IMR-90 (cell line): ENCODE data around the gene EYS. TPM values are rescaled to one million over a fixed set of nuclear protein-coding genes. Genes with fewer than 3 reads are reported as not detected.

ENCODE experiments used
- ATAC-seq: fragments of 200-7000 bp; cut with Tn5 transposase; 2 replicates; pipeline ENCODE4 v1.9.1; 2020; ENCODE audit warnings: low read depth, mild to moderate bottlenecking, moderate library complexity
- BruUV-seq: library from RNA; stranded (reverse); fragments of 400-500 nt; replicated peaks from 2 replicates; lab custom pipeline; 2021; lab: Mats Ljungman, UMichigan
- CTCF ChIA-PET: fragments of 300-600 bp; formaldehyde crosslinking; extraction: SDS; loops from one replicate; lab custom pipeline; 2021; ENCODE audit warnings: antibody characterized with exemption; lab: Yijun Ruan, JAX
- POLR2A ChIA-PET: fragments of 300-600 bp; sonication (Branson Sonifier 250); formaldehyde crosslinking; loops from one replicate; lab custom pipeline; 2022; ENCODE audit warnings: antibody characterized with exemption; ENCODE audit not compliant: unreplicated experiment; lab: Charles Lee
- DNase-seq: peaks from one replicate; pipeline ENCODE4 v3.0.0; 2013
- H2AFZ ChIP-seq: replicated peaks from 2 replicates; pipeline ENCODE3; 2013; ENCODE audit warnings: low read length, mild to moderate bottlenecking; ENCODE audit not compliant: poor library complexity
- H2AK5ac ChIP-seq: 2 replicates; pipeline ENCODE4 v1.6.1; 2013; ENCODE audit warnings: low read depth, low read length, inconsistent platforms
- H2AK9ac ChIP-seq: replicated peaks from 2 replicates; pipeline ENCODE3; 2013; ENCODE audit warnings: mild to moderate bottlenecking, low read depth, low read length, moderate library complexity; ENCODE audit not compliant: poor library complexity
- H2BK120ac ChIP-seq: 2 replicates; pipeline ENCODE4 v1.6.1; 2013; ENCODE audit warnings: low read depth, low read length, inconsistent platforms
- H2BK15ac ChIP-seq: 3 replicates; pipeline ENCODE4 v1.6.1; 2013; ENCODE audit warnings: low read depth, low read length, inconsistent platforms
- H2BK20ac ChIP-seq: 2 replicates; pipeline ENCODE4 v1.6.1; 2013; ENCODE audit warnings: low read depth, mild to moderate bottlenecking, inconsistent platforms, low read length, moderate library complexity
- H2BK5ac ChIP-seq: 2 replicates; pipeline ENCODE4 v1.6.1; 2013; ENCODE audit warnings: mild to moderate bottlenecking, low read depth, low read length, inconsistent platforms; ENCODE audit not compliant: poor library complexity, severe bottlenecking
- H3K14ac ChIP-seq: replicated peaks from 2 replicates; pipeline ENCODE4 v1.6.1; 2013; ENCODE audit warnings: low read depth, low read length, inconsistent platforms
- H3K18ac ChIP-seq: 2 replicates; pipeline ENCODE4 v1.6.1; 2013; ENCODE audit warnings: low read depth, low read length, control low read depth
- H3K23ac ChIP-seq: 2 replicates; pipeline ENCODE4 v1.6.1; 2013; ENCODE audit warnings: low read depth, low read length, inconsistent platforms
- H3K27ac ChIP-seq: 2 replicates; pipeline ENCODE4 v1.5.1; 2013; ENCODE audit warnings: mild to moderate bottlenecking, control low read depth, low read length; ENCODE audit not compliant: insufficient read depth
- H3K27me3 ChIP-seq: 2 replicates; pipeline ENCODE4 v1.6.1; 2013; ENCODE audit warnings: low read length; ENCODE audit not compliant: control insufficient read depth, insufficient read depth
- H3K36me3 ChIP-seq: 2 replicates; pipeline ENCODE4 v1.6.1; 2013; ENCODE audit warnings: low read length, mixed read lengths; ENCODE audit not compliant: control insufficient read depth, insufficient read depth
- H3K4ac ChIP-seq: 2 replicates; pipeline ENCODE4 v1.6.1; 2013; ENCODE audit warnings: low read depth, low read length, inconsistent platforms
- H3K4me1 ChIP-seq: 2 replicates; pipeline ENCODE4 v1.6.1; 2013; ENCODE audit warnings: low read length, mixed read lengths; ENCODE audit not compliant: control insufficient read depth, insufficient read depth
- H3K4me2 ChIP-seq: 2 replicates; pipeline ENCODE4 v1.6.1; 2013; ENCODE audit warnings: low read depth, mild to moderate bottlenecking, control low read depth, low read length, moderate library complexity
- H3K4me3 ChIP-seq: 2 replicates; pipeline ENCODE4 v1.5.1; 2013; ENCODE audit warnings: low read depth, mild to moderate bottlenecking, control low read depth, low read length, moderate library complexity; ENCODE audit not compliant: insufficient read depth
- H3K56ac ChIP-seq: 2 replicates; pipeline ENCODE4 v1.6.1; 2013; ENCODE audit warnings: low read length, inconsistent platforms; ENCODE audit not compliant: insufficient read depth; ENCODE audit errors: extremely low read depth
- H3K79me1 ChIP-seq, 2 experiments: 2 replicates each; pipeline ENCODE4 v1.6.1; 2013; ENCODE audit warnings: low read length in 2 of 2, inconsistent platforms in 1 of 2, low read depth in 1 of 2
- H3K9ac ChIP-seq: 2 replicates; pipeline ENCODE4 v1.6.1; 2013; ENCODE audit warnings: low read depth, low read length, control low read depth
- H3K9me1 ChIP-seq: 2 replicates; pipeline ENCODE4 v1.6.1; 2013; ENCODE audit warnings: low read length, inconsistent platforms; ENCODE audit not compliant: insufficient read depth
- H3K9me3 ChIP-seq: 2 replicates; pipeline ENCODE4 v1.6.1; 2013; ENCODE audit warnings: low read length; ENCODE audit not compliant: control insufficient read depth, insufficient read depth
- H4K20me1 ChIP-seq: 2 replicates; pipeline ENCODE4 v1.6.1; 2013; ENCODE audit warnings: low read length, inconsistent platforms; ENCODE audit not compliant: insufficient read depth
- H4K5ac ChIP-seq: 2 replicates; pipeline ENCODE4 v1.6.1; 2013; ENCODE audit warnings: mild to moderate bottlenecking, low read depth, low read length, control low read depth
- H4K8ac ChIP-seq, 2 experiments: 2 replicates each; pipeline ENCODE4 v1.6.1; 2013; ENCODE audit warnings: low read depth in 2 of 2, low read length in 2 of 2, control low read depth in 1 of 2, inconsistent platforms in 1 of 2
- H4K91ac ChIP-seq: 2 replicates; pipeline ENCODE4 v1.6.1; 2013; ENCODE audit warnings: low read depth, low read length, inconsistent platforms; ENCODE audit not compliant: insufficient read depth
- BHLHE40 ChIP-seq: fragments of 150-350 bp; IDR thresholded peaks from 2 replicates; pipeline ENCODE4 v1.6.1; 2016; ENCODE audit warnings: mild to moderate bottlenecking, low read depth, low read length
- CEBPB ChIP-seq: IDR thresholded peaks from 2 replicates; pipeline ENCODE4 v1.6.1; 2012; ENCODE audit warnings: low read depth, low read length, improper control_type of control experiment
- CHD1 ChIP-seq: IDR thresholded peaks from 2 replicates; pipeline ENCODE4 v1.6.1; 2012; ENCODE audit warnings: low read depth, low read length, improper control_type of control experiment
- CTCF ChIP-seq: conservative IDR thresholded peaks from 2 replicates; pipeline ENCODE4 v1.5.1; 2012; ENCODE audit warnings: mild to moderate bottlenecking, low read depth, low read length, improper control_type of control experiment
- MAFK ChIP-seq: IDR thresholded peaks from 2 replicates; pipeline ENCODE4 v1.6.1; 2012; ENCODE audit warnings: low read depth, low read length, improper control_type of control experiment
- MAZ ChIP-seq: IDR thresholded peaks from 2 replicates; pipeline ENCODE4 v1.6.1; 2012; ENCODE audit warnings: low read depth, mild to moderate bottlenecking, low read length, improper control_type of control experiment, moderate library complexity, borderline replicate concordance
- MXI1 ChIP-seq: IDR thresholded peaks from 2 replicates; pipeline ENCODE4 v1.6.1; 2012; ENCODE audit warnings: low read depth, mild to moderate bottlenecking, low read length, moderate library complexity, borderline replicate concordance
- NFE2L2 ChIP-seq: fragments of 150-350 bp; IDR thresholded peaks from 2 replicates; pipeline ENCODE4 v1.6.1; 2016; ENCODE audit warnings: low read depth, mild to moderate bottlenecking, low read length
- POLR2A ChIP-seq: IDR thresholded peaks from 2 replicates; pipeline ENCODE4 v1.6.1; 2012; ENCODE audit warnings: mild to moderate bottlenecking, low read depth, low read length
- RAD21 ChIP-seq: IDR thresholded peaks from 2 replicates; pipeline ENCODE4 v1.6.1; 2012; ENCODE audit warnings: low read length, improper control_type of control experiment
- RFX5 ChIP-seq: IDR thresholded peaks from 2 replicates; pipeline ENCODE4 v1.8.0; 2012; ENCODE audit warnings: low read depth, mild to moderate bottlenecking, low read length, moderate library complexity
- SMC3 ChIP-seq: fragments of 150-350 bp; IDR thresholded peaks from 2 replicates; pipeline ENCODE4 v1.6.1; 2016; ENCODE audit warnings: low read depth, mild to moderate bottlenecking, antibody characterized with exemption, low read length, moderate library complexity
- WGBS, 2 experiments: methylation state at CpG; one replicate each; pipeline versions ENCODE4 v1.1.5 to v1.1.7; 2013; ENCODE audit warnings: missing lambda C conversion rate in 2 of 2; ENCODE audit not compliant: insufficient read length in 1 of 2; ENCODE audit errors: extremely low coverage in 2 of 2; 5-methylcytosine and 5-hydroxymethylcytosine counted together
- dilution Hi-C: fragments of 300-500 bp; cut with HindIII; formaldehyde crosslinking; loops from one replicate; pipeline ENCODE4 v1.14.3; 2018; ENCODE audit warnings: low sequenced_read_pairs; ENCODE audit not compliant: unreplicated experiment
- in situ Hi-C: fragments of 300-500 bp; cut with MboI; formaldehyde crosslinking; loops from 3 replicates; pipeline ENCODE4 v1.14.3; 2019; ENCODE audit warnings: low sequenced_read_pairs, inconsistent platforms, mixed read lengths
- intact Hi-C: fragments of 100-400 bp; cut with micrococcal nuclease; formaldehyde crosslinking; loops from 2 replicates; pipeline ENCODE4 v1.10.0; 2022
- polyA plus RNA-seq, 3 experiments: library from polyadenylated mRNA; depleted of rRNA; stranded (reverse); fragments of >200 nt; gene quantifications; 2 replicates each; pipeline ENCODE4 v1.2.3, GENCODE V29; 2012; ENCODE audit warnings: low replicate concordance in 1 of 3
- total RNA-seq: library from RNA; depleted of rRNA; stranded (reverse); fragments of >200 nt; gene quantifications from 2 replicates; pipeline ENCODE4 v1.2.3, GENCODE V29; 2012
- TF ChIP-seq, protein P1 (sequence below): fragments of 150-350 bp; IDR thresholded peaks from 2 replicates; pipeline ENCODE4 v1.6.1; 2016; ENCODE audit warnings: low read depth, mild to moderate bottlenecking, low read length, moderate library complexity, borderline replicate concordance
- TF ChIP-seq, protein P2 (sequence below): fragments of 150-350 bp; IDR thresholded peaks from 2 replicates; pipeline ENCODE4 v1.6.1; 2017; ENCODE audit warnings: mild to moderate bottlenecking, antibody characterized with exemption, low read length, low read depth

EYS gene
- total and polyA plus RNA-seq, 2 of the 4 experiments (the other 2 are of a cell fraction), result under 0.01 TPM; not detected in 1

- H3K9me3 ChIP-seq, result no peaks in the 10 kb centered on the region
- no peak overlapping the region for H4K91ac ChIP-seq
- H3K4me2 ChIP-seq, result no peak overlapping the region
- H3K36me3 ChIP-seq, result no peaks in the 10 kb centered on the region
- H3K9ac ChIP-seq, result no peak overlapping the region
- H2BK120ac ChIP-seq, result no peak overlapping the region
- no peak overlapping the region for H4K5ac ChIP-seq
- no peaks in the 10 kb centered on the region for H3K27me3 ChIP-seq
- BruUV-seq, result no TSS peak
- no peak overlapping the region for H3K23ac ChIP-seq
- no peak overlapping the region for H2BK5ac ChIP-seq
- no peaks in the 10 kb centered on the region for H4K20me1 ChIP-seq
- H3K4ac ChIP-seq, result no peak overlapping the region
- no peak overlapping the region for H2AK5ac ChIP-seq
- DNase-seq (no peak), ATAC-seq (no peak)
- intact Hi-C loops, result no loop called here
- no peak overlapping the region for H2AK9ac ChIP-seq
- no peak overlapping the region for H3K18ac ChIP-seq
- in situ Hi-C loops, result no loop called here
- no peak overlapping the region for H3K4me3 ChIP-seq
- TF ChIP-seq, protein P1, sequence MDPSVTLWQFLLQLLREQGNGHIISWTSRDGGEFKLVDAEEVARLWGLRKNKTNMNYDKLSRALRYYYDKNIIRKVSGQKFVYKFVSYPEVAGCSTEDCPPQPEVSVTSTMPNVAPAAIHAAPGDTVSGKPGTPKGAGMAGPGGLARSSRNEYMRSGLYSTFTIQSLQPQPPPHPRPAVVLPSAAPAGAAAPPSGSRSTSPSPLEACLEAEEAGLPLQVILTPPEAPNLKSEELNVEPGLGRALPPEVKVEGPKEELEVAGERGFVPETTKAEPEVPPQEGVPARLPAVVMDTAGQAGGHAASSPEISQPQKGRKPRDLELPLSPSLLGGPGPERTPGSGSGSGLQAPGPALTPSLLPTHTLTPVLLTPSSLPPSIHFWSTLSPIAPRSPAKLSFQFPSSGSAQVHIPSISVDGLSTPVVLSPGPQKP, result no peak
- TF ChIP-seq CEBPB (no peak), CHD1 (no peak), CTCF (no peak), RAD21 (no peak), BHLHE40 (no peak), RFX5 (no peak), MAZ (no peak), MXI1 (no peak), POLR2A (no peak), SMC3 (no peak), MAFK (no peak), NFE2L2 (no peak)
- TF ChIP-seq, protein P2, sequence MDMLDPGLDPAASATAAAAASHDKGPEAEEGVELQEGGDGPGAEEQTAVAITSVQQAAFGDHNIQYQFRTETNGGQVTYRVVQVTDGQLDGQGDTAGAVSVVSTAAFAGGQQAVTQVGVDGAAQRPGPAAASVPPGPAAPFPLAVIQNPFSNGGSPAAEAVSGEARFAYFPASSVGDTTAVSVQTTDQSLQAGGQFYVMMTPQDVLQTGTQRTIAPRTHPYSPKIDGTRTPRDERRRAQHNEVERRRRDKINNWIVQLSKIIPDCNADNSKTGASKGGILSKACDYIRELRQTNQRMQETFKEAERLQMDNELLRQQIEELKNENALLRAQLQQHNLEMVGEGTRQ, result no peak
- H4K8ac ChIP-seq, result no peak overlapping the region
- H3K27ac ChIP-seq, result no peak overlapping the region
- no peak overlapping the region for H2AFZ ChIP-seq
- WGBS, 2 experiments, result no CpG with 5 or more reads among the region's 4 CpGs
- dilution Hi-C loops, result no loop called here
- ChIA-PET CTCF (no interaction called here), POLR2A (no interaction called here)
- H2BK20ac ChIP-seq, result no peak overlapping the region
- no peak overlapping the region for H3K14ac ChIP-seq
- H3K4me1 ChIP-seq, result no peaks in the 10 kb centered on the region
- H3K56ac ChIP-seq, result no peak overlapping the region
- no peak overlapping the region for H2BK15ac ChIP-seq
- H3K79me1 ChIP-seq, result no peaks in the 10 kb centered on the region
- H3K9me1 ChIP-seq, result no peaks in the 10 kb centered on the region
These were observed 932.1 kb downstream of the EYS start for GRCh38 chr6:64774881-64775280.
